Gastrocnemius medialis (tissue), 4 donors: Measurements from ENCODE around the gene GRIK4.

Experiments used
- POLR2A ChIP-seq, 2 donors: fragments of 450-650 bp; IDR thresholded peaks; one replicate each; pipeline ENCODE4 v1.6.1; 2017; ENCODE audit warnings: antibody characterized with exemption in 2 of 2, mild to moderate bottlenecking in 2 of 2, moderate library complexity in 2 of 2
- TF ChIP-seq, protein P1 (sequence below), 5 experiments: fragments of 450-650 bp in 3 of 5; fragments of 200-600 bp in 2 of 5; sonication (generic) in 2 of 5; IDR thresholded peaks in 4 of 5; conservative IDR thresholded peaks in 1 of 5; 1 replicate in 4 of 5; 2 replicates in 1 of 5; pipeline ENCODE4 v1.5.1; 2016 to 2019; ENCODE audit warnings: antibody characterized with exemption in 5 of 5, mild to moderate bottlenecking in 3 of 5, moderate library complexity in 3 of 5

DNA sequence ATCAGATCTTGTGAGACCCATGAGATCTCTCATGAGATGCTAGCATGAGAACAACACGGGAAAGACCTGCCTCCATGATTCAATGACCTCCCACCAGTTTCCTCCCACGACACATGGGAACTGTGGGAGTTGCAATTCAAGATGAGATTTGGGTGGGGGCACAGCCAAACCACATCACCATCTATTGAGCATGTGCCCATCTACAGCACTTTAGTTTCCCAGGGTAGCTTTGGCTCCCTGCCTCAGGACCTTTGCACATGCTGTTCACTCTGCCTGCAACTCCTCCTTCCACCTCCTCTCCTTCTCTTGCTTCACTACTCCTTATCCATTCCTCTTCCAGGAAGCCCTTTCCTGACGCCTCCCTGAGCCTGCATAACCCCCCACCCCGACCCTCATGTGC is 17.2 kb downstream of the GRIK4 start:
- TF ChIP-seq POLR2A (IDR thresholded peaks at IDR 0.05) = no peak
- TF ChIP-seq, protein P1, sequence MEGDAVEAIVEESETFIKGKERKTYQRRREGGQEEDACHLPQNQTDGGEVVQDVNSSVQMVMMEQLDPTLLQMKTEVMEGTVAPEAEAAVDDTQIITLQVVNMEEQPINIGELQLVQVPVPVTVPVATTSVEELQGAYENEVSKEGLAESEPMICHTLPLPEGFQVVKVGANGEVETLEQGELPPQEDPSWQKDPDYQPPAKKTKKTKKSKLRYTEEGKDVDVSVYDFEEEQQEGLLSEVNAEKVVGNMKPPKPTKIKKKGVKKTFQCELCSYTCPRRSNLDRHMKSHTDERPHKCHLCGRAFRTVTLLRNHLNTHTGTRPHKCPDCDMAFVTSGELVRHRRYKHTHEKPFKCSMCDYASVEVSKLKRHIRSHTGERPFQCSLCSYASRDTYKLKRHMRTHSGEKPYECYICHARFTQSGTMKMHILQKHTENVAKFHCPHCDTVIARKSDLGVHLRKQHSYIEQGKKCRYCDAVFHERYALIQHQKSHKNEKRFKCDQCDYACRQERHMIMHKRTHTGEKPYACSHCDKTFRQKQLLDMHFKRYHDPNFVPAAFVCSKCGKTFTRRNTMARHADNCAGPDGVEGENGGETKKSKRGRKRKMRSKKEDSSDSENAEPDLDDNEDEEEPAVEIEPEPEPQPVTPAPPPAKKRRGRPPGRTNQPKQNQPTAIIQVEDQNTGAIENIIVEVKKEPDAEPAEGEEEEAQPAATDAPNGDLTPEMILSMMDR (IDR thresholded peaks at IDR 0.05 in 4 of 5, conservative IDR thresholded peaks at IDR 0.05 in 1 of 5) = no peak
